Embryonic facial prominence (tissue), 1 donor: ENCODE data around the gene MYRF.

ENCODE experiments used
- DNase-seq: peaks from one replicate; pipeline ENCODE4 v3.0.0-alpha.2; 2016; ENCODE audit errors: extremely low spot score

The MYRF gene

GRCh38 chr11:61793829-61794204 lies 41.4 kb downstream of the MYRF start:
- no peak for DNase-seq

GRCh38 chr11:61794579-61794978 lies 42.1 kb downstream of the MYRF start:
- DNase-seq, result no peak

GRCh38 chr11:61795459-61795858 lies 43.0 kb downstream of the MYRF start:
- no peak for DNase-seq

- DNase-seq, result no peak
Observed at GRCh38 chr11:61795876-61796526, 43.6 kb downstream of the MYRF start.

- DNase-seq, result peak; percentile 60
Observed at GRCh38 chr11:61797263-61797944, 45.0 kb downstream of the MYRF start.

GRCh38 chr11:61799665-61800284 lies 47.3 kb downstream of the MYRF start:
- DNase-seq, result no peak

- DNase-seq, result no peak
Observed at GRCh38 chr11:61800331-61801281, 48.2 kb downstream of the MYRF start.

- no peak for DNase-seq
Observed at GRCh38 chr11:61802605-61803004, 50.2 kb downstream of the MYRF start.

GRCh38 chr11:61803889-61804647 lies 51.6 kb downstream of the MYRF start:
- no peak for DNase-seq

GRCh38 chr11:61805146-61805545 lies 52.7 kb downstream of the MYRF start:
- DNase-seq, result no peak

- no peak for DNase-seq
Observed at GRCh38 chr11:61806785-61807184, 54.3 kb downstream of the MYRF start.

GRCh38 chr11:61810671-61811175 lies 58.3 kb downstream of the MYRF start:
- no peak for DNase-seq

GRCh38 chr11:61811831-61812230 lies 59.4 kb downstream of the MYRF start:
- no peak for DNase-seq

- no peak for DNase-seq
Observed at GRCh38 chr11:61812736-61813411, 60.4 kb downstream of the MYRF start.

GRCh38 chr11:61814247-61814957 lies 62.0 kb downstream of the MYRF start:
- no peak for DNase-seq

GRCh38 chr11:61814958-61815789 lies 62.7 kb downstream of the MYRF start:
- DNase-seq, result peak; percentile 48

- DNase-seq, result no peak
Observed at GRCh38 chr11:61815790-61816735, 63.6 kb downstream of the MYRF start.
